Mesendoderm (in vitro differentiated cells): ENCODE data around the gene LNPK.
"Not testable (repeated sequence)": the region's sequence is repeated elsewhere in the genome, so short reads cannot be mapped to it uniquely, and the experiment has no call there.

Experiments
- DNase-seq: peaks from one replicate; pipeline ENCODE4 v3.0.0; 2013
- H2AK5ac ChIP-seq: 2 replicates; pipeline ENCODE4 v1.6.1; 2013; ENCODE audit warnings: low read length, inconsistent platforms
- H2BK120ac ChIP-seq: 2 replicates; pipeline ENCODE4 v1.6.1; 2013; ENCODE audit warnings: low read depth, mild to moderate bottlenecking, low read length, moderate library complexity, mixed read lengths
- H2BK15ac ChIP-seq: replicated peaks from 2 replicates; pipeline ENCODE4 v1.6.1; 2013; ENCODE audit warnings: low read depth, mild to moderate bottlenecking, moderate library complexity
- H2BK5ac ChIP-seq: 2 replicates; pipeline ENCODE4 v1.6.1; 2013; ENCODE audit warnings: low read length, inconsistent platforms
- H3K18ac ChIP-seq: 2 replicates; pipeline ENCODE4 v1.6.1; 2013; ENCODE audit warnings: mild to moderate bottlenecking, low read length, mixed read lengths
- H3K23ac ChIP-seq: one replicate; pipeline ENCODE4 v1.6.1; 2013; ENCODE audit warnings: low read length
- H3K27ac ChIP-seq: 2 replicates; pipeline ENCODE4 v1.5.1; 2013; ENCODE audit warnings: low read depth, mild to moderate bottlenecking, inconsistent platforms, low read length, moderate library complexity
- H3K27me3 ChIP-seq: 2 replicates; pipeline ENCODE4 v1.6.1; 2013; ENCODE audit warnings: low read length, control low read depth, mild to moderate bottlenecking, inconsistent platforms; ENCODE audit not compliant: insufficient read depth, poor library complexity
- H3K36me3 ChIP-seq: 2 replicates; pipeline ENCODE4 v1.6.1; 2013; ENCODE audit warnings: low read length, inconsistent platforms; ENCODE audit not compliant: control insufficient read depth, insufficient read depth
- H3K4ac ChIP-seq: one replicate; pipeline ENCODE4 v1.6.1; 2013; ENCODE audit warnings: low read depth, mild to moderate bottlenecking, low read length, moderate library complexity
- H3K4me1 ChIP-seq: 2 replicates; pipeline ENCODE4 v1.6.1; 2013; ENCODE audit warnings: low read depth, low read length, inconsistent platforms; ENCODE audit not compliant: control insufficient read depth
- H3K4me2 ChIP-seq: 2 replicates; pipeline ENCODE4 v1.6.1; 2013; ENCODE audit warnings: low read length
- H3K4me3 ChIP-seq: 2 replicates; pipeline ENCODE4 v1.5.1; 2013; ENCODE audit warnings: mild to moderate bottlenecking, low read length
- H3K56ac ChIP-seq: one replicate; pipeline ENCODE4 v1.6.1; 2013; ENCODE audit warnings: low read length
- H3K79me1 ChIP-seq: 2 replicates; pipeline ENCODE4 v1.6.1; 2013; ENCODE audit warnings: low read length, inconsistent platforms
- H3K79me2 ChIP-seq: 2 replicates; pipeline ENCODE4 v1.6.1; 2013; ENCODE audit warnings: mild to moderate bottlenecking, low read length; ENCODE audit not compliant: control insufficient read depth, insufficient read depth
- H3K9ac ChIP-seq: 2 replicates; pipeline ENCODE4 v1.6.1; 2013; ENCODE audit warnings: low read length, inconsistent platforms
- H4K5ac ChIP-seq: one replicate; pipeline ENCODE4 v1.6.1; 2013; ENCODE audit warnings: low read length
- H4K8ac ChIP-seq: one replicate; pipeline ENCODE4 v1.6.1; 2013; ENCODE audit warnings: low read depth, mild to moderate bottlenecking, control low read depth, low read length, moderate library complexity
- WGBS: extraction: QIAGEN DNeasy Blood & Tissue Kit; methylation state at CpG from one replicate; pipeline ENCODE4 v1.1.7; 2013; ENCODE audit warnings: low lambda C conversion rate, missing lambda C conversion rate; ENCODE audit not compliant: insufficient coverage; ENCODE audit errors: extremely low coverage; 5-methylcytosine and 5-hydroxymethylcytosine counted together

LNPK gene

DNA sequence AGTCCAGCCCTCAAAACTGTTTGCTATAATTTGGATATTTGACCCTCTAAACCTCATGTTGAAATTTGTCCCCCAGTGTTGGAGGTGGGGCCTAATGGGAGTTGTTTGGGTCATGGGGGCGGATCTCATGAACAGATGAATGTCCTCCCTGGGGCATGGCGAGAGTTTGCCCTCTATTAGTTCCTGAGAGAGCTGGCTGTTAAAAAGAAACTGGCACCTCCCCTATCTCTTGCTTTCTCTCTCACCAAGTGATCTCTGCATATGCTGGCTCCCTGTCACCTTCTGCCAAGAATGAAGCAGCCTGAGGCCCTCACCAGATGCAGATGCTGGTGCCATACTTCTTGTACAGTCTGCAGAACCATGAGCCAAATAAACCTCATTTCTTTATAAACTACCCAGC is 12.0 kb downstream of the LNPK start:
- Histone ChIP-seq H2BK15ac (no peak overlapping the region), H4K8ac (no peak overlapping the region), H3K79me1 (no peaks in the 10 kb centered on the region), H3K4me2 (no peak overlapping the region), H3K27me3 (no peaks in the 10 kb centered on the region), H3K4me1 (no peaks in the 10 kb centered on the region), H2BK120ac (no peak overlapping the region), H4K5ac (no peak overlapping the region), H3K79me2 (no peaks in the 10 kb centered on the region), H3K9ac (no peak overlapping the region), H3K18ac (no peak overlapping the region), H3K27ac (no peak overlapping the region), H2AK5ac (no peak overlapping the region), H3K4ac (no peak overlapping the region), H3K23ac (no peak overlapping the region), H3K36me3 (no peaks in the 10 kb centered on the region), H3K4me3 (no peak overlapping the region), H3K56ac (no peak overlapping the region), H2BK5ac (no peak overlapping the region)
- no CpG with 5 or more reads among the region's 2 CpGs for WGBS
- no peak for DNase-seq

DNA sequence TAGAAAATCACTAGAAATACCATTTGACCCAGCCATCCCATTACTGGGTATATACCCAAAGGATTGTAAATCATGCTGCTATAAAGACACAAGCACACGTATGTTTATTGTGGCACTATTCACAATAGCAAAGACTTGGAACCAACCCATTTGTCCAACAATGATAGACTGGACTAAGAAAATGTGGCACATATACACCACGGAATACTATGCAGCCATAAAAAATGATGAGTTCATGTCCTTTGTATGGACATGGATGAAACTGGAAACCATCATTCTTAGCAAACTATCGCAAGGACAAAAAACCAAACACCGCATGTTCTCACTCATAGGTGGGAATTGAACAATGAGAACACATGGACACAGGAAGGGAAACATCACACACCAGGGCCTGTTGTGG is 14.9 kb downstream of the LNPK start:
- not testable (repeated sequence) for H3K27me3 ChIP-seq, H3K36me3 ChIP-seq, H3K79me2 ChIP-seq, DNase-seq, H3K18ac ChIP-seq, H3K4me3 ChIP-seq, H3K9ac ChIP-seq, H3K27ac ChIP-seq, H3K4ac ChIP-seq, H4K5ac ChIP-seq, H3K56ac ChIP-seq, H3K4me2 ChIP-seq, H2BK120ac ChIP-seq, H2BK5ac ChIP-seq, H3K4me1 ChIP-seq, H4K8ac ChIP-seq, H3K23ac ChIP-seq, H2AK5ac ChIP-seq, H3K79me1 ChIP-seq, H2BK15ac ChIP-seq
- WGBS, result no CpG with 5 or more reads among the region's 4 CpGs

DNA sequence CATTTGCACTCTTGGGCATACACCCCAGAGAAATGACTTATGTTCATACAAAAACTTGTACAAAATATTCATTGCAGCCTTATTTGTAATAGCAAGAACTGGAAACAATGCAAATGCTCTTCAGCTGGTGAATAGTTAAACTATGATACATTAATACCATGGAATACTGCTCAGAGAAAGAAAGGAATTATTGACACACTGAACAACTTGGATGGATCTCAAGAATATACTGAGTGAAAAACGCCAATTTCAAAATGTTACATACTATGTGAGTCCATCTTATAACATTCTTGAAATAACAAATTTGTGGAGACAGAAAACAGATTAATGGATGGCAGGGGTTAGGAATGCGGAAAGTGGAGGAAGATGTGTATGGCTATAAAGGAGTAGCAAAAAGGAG is 17.2 kb downstream of the LNPK start:
- no CpG with 5 or more reads among the region's 2 CpGs for WGBS
- no peak overlapping the region for H3K9ac ChIP-seq
- DNase-seq, result no peak

DNA sequence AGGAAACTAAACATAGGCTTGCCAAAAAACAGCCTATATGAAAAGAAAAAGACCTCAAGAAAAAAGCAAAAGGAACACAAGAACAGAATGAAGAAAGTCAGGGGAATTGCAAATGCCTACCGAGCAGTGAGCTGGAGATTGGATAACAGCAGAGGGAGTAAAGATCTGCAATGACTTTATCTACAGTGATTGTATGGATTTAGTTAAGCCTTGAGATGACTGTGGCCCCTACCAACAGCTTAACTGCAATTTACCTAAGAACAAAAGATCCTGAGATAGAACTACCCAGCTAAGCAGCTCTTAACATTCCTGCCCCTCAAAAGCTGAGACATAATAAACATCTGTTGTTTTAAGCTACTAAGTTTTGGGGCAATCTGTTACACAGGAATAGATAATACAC is 20.5 kb downstream of the LNPK start:
- Histone ChIP-seq H3K79me1 (no peaks in the 10 kb centered on the region), H3K36me3 (no peaks in the 10 kb centered on the region), H3K79me2 (no peaks in the 10 kb centered on the region), H3K4me3 (no peak overlapping the region), H2AK5ac (no peak overlapping the region), H3K27ac (peak overlapping the region; percentile 4), H4K8ac (no peak overlapping the region), H3K4me1 (peaks cover 3% of the 10 kb centered on the region), H3K27me3 (no peaks in the 10 kb centered on the region), H3K4ac (no peak overlapping the region), H2BK15ac (no peak overlapping the region), H3K23ac (no peak overlapping the region), H4K5ac (no peak overlapping the region), H2BK5ac (no peak overlapping the region), H3K56ac (no peak overlapping the region), H2BK120ac (no peak overlapping the region), H3K4me2 (no peak overlapping the region), H3K9ac (no peak overlapping the region), H3K18ac (no peak overlapping the region)
- peak; percentile 93 for DNase-seq
- WGBS, result no CpG with 5 or more reads among the region's 1 CpG

More for the DNA sequence above, 17.2 kb downstream of the LNPK start:
- no peaks in the 10 kb centered on the region for H3K79me2 ChIP-seq
- no peak overlapping the region for H4K5ac ChIP-seq
- no peaks in the 10 kb centered on the region for H3K79me1 ChIP-seq
- H4K8ac ChIP-seq, result no peak overlapping the region
- H3K27me3 ChIP-seq, result no peaks in the 10 kb centered on the region
- no peak overlapping the region for H2BK120ac ChIP-seq
- H2AK5ac ChIP-seq, result no peak overlapping the region
- no peak overlapping the region for H2BK5ac ChIP-seq
- no peak overlapping the region for H3K4me2 ChIP-seq
- H3K4ac ChIP-seq, result no peak overlapping the region
- no peak overlapping the region for H3K56ac ChIP-seq
- H3K36me3 ChIP-seq, result no peaks in the 10 kb centered on the region
- no peak overlapping the region for H3K4me3 ChIP-seq
- H3K4me1 ChIP-seq, result peaks cover 3% of the 10 kb centered on the region
- no peak overlapping the region for H3K23ac ChIP-seq
- no peak overlapping the region for H3K18ac ChIP-seq
- no peak overlapping the region for H2BK15ac ChIP-seq
- no peak overlapping the region for H3K27ac ChIP-seq

DNA sequence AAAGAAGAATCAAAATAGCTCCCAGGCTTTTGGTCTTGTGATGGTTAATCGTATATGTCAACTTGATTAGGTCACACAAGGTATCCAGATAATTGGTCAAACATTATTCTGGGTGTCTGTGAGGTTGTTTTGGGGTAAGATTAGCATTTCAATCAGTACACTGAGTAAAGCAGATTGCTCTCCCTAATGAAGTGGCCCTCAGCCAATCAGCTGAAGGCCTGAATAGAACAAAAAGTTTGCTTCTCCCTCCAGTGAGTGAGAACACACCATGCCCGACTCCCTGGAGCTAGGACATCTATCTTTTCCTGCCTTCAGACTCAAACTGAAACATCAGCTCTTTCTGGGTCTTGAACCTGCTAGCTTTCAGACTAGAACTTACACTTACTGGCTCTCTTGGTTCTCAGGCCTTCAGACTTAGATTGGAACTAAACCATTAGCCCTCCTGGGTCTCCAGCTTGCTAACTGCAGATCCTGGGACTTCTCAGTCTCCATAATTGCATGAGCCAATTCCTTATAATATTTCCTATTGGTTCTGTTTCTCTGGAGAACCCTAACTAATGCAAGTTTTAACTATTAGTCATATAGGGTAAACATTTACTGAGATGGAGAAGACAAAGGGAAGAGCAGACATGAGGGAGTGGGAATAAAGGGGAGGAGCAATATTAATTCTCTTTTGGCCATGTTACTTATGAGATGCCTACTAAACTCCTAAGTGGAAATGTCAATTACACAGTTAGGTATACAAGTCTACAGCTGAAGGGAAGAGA is 25.5 kb downstream of the LNPK start:
- H4K8ac ChIP-seq, result no peak overlapping the region
- no peaks in the 10 kb centered on the region for H3K36me3 ChIP-seq
- H3K4ac ChIP-seq, result no peak overlapping the region
- H3K79me1 ChIP-seq, result no peaks in the 10 kb centered on the region
- no peak overlapping the region for H3K18ac ChIP-seq
- no peak overlapping the region for H3K4me2 ChIP-seq
- no peak overlapping the region for H3K23ac ChIP-seq
- no peak overlapping the region for H2BK120ac ChIP-seq
- no peak overlapping the region for H3K27ac ChIP-seq
- no peaks in the 10 kb centered on the region for H3K27me3 ChIP-seq
- no peak overlapping the region for H4K5ac ChIP-seq
- H3K9ac ChIP-seq, result no peak overlapping the region
- no CpG with 5 or more reads among the region's 2 CpGs for WGBS
- H2BK5ac ChIP-seq, result no peak overlapping the region
- no peak overlapping the region for H2AK5ac ChIP-seq
- peaks cover 3% of the 10 kb centered on the region for H3K4me1 ChIP-seq
- H3K56ac ChIP-seq, result no peak overlapping the region
- H3K4me3 ChIP-seq, result no peak overlapping the region
- no peak for DNase-seq
- H3K79me2 ChIP-seq, result no peaks in the 10 kb centered on the region
- no peak overlapping the region for H2BK15ac ChIP-seq

DNA sequence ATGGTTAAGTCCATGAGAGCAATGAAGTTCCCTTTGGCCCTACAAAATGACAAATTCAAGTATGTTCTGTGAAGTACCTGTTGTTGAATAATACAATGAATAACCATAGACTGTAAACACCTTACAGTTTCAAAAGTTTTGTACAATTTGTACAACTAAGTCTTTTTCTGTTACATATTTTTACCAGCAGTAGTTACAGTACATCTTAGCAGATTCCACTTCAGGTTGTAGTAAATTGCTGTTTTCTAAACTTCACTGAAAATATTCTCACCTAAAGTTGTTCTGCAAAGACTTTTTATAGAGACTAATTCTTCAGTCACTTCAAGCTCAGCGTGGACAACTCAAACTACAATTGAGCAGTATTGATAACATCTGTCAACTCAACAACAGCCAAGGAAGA is 28.7 kb downstream of the LNPK start:
- Histone ChIP-seq H3K18ac (no peak overlapping the region), H3K23ac (no peak overlapping the region), H2BK5ac (no peak overlapping the region), H2BK15ac (no peak overlapping the region), H3K56ac (no peak overlapping the region), H3K4ac (no peak overlapping the region), H4K5ac (no peak overlapping the region), H3K9ac (no peak overlapping the region), H3K79me2 (no peaks in the 10 kb centered on the region), H3K79me1 (no peaks in the 10 kb centered on the region), H2AK5ac (no peak overlapping the region), H3K4me3 (no peak overlapping the region), H3K4me1 (no peaks in the 10 kb centered on the region), H3K36me3 (no peaks in the 10 kb centered on the region), H3K27ac (no peak overlapping the region), H3K27me3 (no peaks in the 10 kb centered on the region), H3K4me2 (no peak overlapping the region), H4K8ac (no peak overlapping the region), H2BK120ac (no peak overlapping the region)
- DNase-seq, result no peak
- WGBS, result no CpG with 5 or more reads among the region's 1 CpG
